NCI-H1048 (cell line): ENCODE measurements around the gene CEP250.
A peak's percentile ranks its signal among the peaks of the same experiment; 100 is the strongest.
"Not testable (repeated sequence)": the region's sequence is repeated elsewhere in the genome, so short reads cannot be mapped to it uniquely, and the experiment has no call there.

Experiments
- DNase-seq: peaks from one replicate; lab custom pipeline; 2025; lab: John Stamatoyannopoulos, UW

Gene CEP250

GRCh38 chr20:35454881-35455609 lies at the start of gene CEP250:
CEP250 (plus strand) TSS chr20:35455598; CDS start chr20:35462368, 6,770 bp downstream.
- peak; percentile 83 for DNase-seq

GRCh38 chr20:35405775-35406174 lies 49.6 kb upstream of the CEP250 start:
- no peak for DNase-seq

- DNase-seq, result no peak
Observed at GRCh38 chr20:35408270-35408669, 47.1 kb upstream of the CEP250 start.

GRCh38 chr20:35409542-35409941 lies 45.9 kb upstream of the CEP250 start:
- no peak for DNase-seq

- no peak for DNase-seq
Observed at GRCh38 chr20:35410613-35411012, 44.8 kb upstream of the CEP250 start.

- no peak for DNase-seq
Observed at GRCh38 chr20:35421322-35421721, 34.1 kb upstream of the CEP250 start.

- DNase-seq, result no peak
Observed at GRCh38 chr20:35431621-35432429, 23.6 kb upstream of the CEP250 start.

GRCh38 chr20:35432430-35432735 lies 23.0 kb upstream of the CEP250 start:
- no peak for DNase-seq

- DNase-seq, result no peak
Observed at GRCh38 chr20:35433337-35433736, 22.1 kb upstream of the CEP250 start.

- no peak for DNase-seq
Observed at GRCh38 chr20:35434085-35435005, 21.1 kb upstream of the CEP250 start.

- DNase-seq, result no peak
Observed at GRCh38 chr20:35436177-35436573, 19.2 kb upstream of the CEP250 start.

- no peak for DNase-seq
Observed at GRCh38 chr20:35437599-35437998, 17.8 kb upstream of the CEP250 start.

GRCh38 chr20:35443003-35443402 lies 12.4 kb upstream of the CEP250 start:
- DNase-seq, result no peak

GRCh38 chr20:35444226-35444625 lies 11.2 kb upstream of the CEP250 start:
- no peak for DNase-seq

- DNase-seq, result no peak
Observed at GRCh38 chr20:35446356-35447078, 8.9 kb upstream of the CEP250 start.

GRCh38 chr20:35447082-35447789 lies 8.2 kb upstream of the CEP250 start:
- DNase-seq, result peak; percentile 63

- DNase-seq, result no peak
Observed at GRCh38 chr20:35448788-35449373, 6.5 kb upstream of the CEP250 start.

GRCh38 chr20:35449855-35450254 lies 5.5 kb upstream of the CEP250 start:
- DNase-seq, result not testable (repeated sequence)

GRCh38 chr20:35451295-35451694 lies 4.1 kb upstream of the CEP250 start:
- DNase-seq, result no peak

GRCh38 chr20:35453647-35454046 lies 1.8 kb upstream of the CEP250 start:
- no peak for DNase-seq

GRCh38 chr20:35456700-35457099 lies 1.3 kb downstream of the CEP250 start:
- not testable (repeated sequence) for DNase-seq
